Measurements from ENCODE around the gene BCAP29. TPM values are rescaled to one million over a fixed set of nuclear protein-coding genes. Genes with fewer than 3 reads are reported as not detected.

BCAP29 gene
- total RNA-seq, 4 donors from 2014 or later: 217 to 276 (median 221) TPM

DNA sequence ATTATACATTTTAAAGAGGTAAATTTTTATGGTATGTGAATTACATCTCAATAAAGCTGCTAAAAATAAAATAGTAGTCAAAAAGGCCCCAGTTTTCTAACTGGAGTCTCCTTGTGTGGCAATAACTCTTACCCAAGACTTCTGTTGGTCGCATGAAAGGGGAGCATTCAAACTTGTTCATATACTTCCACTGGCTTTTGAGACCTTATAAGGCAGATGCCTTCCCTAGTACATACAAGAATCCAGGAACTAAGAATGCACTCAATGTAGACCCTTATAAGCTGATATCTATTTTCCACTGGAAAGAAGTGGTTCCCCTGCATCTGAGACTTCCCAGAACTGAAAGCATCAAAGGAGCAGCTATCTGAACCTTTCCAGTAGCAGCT is 13.0 kb downstream of the BCAP29 start:
- 87 to 91% methylated on average over 1 of the region's 1 CpG for WGBS, 2 donors
- Histone ChIP-seq H3K9me3 (no peaks in the 10 kb centered on the region), H3K4me1 (peaks cover 10 to 13% of the 10 kb centered on the region in 2 donors), H3K36me3 (peaks cover 0 to 16% of the 10 kb centered on the region in 2 donors), H3K27me3 (no peaks in the 10 kb centered on the region), H3K4me3 (replicated peaks in 1 of 3) (no peak overlapping the region), H3K27ac (no peak overlapping the region)
- TF ChIP-seq, protein P1, sequence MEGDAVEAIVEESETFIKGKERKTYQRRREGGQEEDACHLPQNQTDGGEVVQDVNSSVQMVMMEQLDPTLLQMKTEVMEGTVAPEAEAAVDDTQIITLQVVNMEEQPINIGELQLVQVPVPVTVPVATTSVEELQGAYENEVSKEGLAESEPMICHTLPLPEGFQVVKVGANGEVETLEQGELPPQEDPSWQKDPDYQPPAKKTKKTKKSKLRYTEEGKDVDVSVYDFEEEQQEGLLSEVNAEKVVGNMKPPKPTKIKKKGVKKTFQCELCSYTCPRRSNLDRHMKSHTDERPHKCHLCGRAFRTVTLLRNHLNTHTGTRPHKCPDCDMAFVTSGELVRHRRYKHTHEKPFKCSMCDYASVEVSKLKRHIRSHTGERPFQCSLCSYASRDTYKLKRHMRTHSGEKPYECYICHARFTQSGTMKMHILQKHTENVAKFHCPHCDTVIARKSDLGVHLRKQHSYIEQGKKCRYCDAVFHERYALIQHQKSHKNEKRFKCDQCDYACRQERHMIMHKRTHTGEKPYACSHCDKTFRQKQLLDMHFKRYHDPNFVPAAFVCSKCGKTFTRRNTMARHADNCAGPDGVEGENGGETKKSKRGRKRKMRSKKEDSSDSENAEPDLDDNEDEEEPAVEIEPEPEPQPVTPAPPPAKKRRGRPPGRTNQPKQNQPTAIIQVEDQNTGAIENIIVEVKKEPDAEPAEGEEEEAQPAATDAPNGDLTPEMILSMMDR (IDR thresholded peaks at IDR 0.05): no peak
- TF ChIP-seq POLR2A (IDR thresholded peaks at IDR 0.05): no peak
- DNase-seq: no peak
- intact Hi-C loops (cut with DNase I): no loop called here

DNA sequence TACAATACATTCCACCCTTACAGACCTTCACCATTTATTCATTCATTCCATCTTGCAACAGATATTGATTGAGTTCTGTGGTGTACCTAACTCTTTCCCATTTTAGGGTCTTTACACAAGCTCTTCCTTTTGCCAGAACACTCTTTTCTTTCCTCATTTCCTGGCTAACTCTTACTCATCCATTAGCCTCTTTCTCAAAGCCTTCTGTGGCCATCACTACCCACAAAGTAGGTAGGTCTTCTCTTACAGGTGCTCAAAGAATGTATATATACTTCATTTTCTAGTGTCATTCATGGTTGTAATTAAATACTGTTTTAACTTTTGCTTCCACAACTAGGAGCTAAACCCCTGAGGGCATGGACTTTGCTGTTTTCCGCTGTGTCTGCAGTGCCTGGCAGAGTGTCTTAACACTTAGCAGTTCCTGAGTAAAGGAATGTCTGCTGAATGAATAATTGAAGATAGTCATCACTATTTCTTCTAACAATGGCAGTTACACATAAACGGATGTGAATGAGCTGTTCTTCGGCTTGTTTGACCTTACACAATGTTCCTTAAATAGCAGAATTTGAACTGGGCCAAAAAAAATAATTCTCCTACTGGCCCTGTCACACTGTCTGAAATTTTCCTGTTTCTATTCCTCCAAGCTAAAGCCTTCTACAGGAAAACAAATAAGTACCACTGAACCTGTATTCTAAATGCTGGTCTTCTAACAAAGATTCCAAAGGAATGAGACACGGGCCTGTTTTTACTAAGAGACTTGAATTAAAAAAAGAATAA is 15.1 kb downstream of the BCAP29 start:
- peaks cover 0 to 16% of the 10 kb centered on the region in 2 donors for H3K36me3 ChIP-seq
- H3K4me3 ChIP-seq (replicated peaks in 1 of 3): no peak overlapping the region
- H3K27me3 ChIP-seq: no peaks in the 10 kb centered on the region
- H3K4me1 ChIP-seq: peaks cover 0 to 4% of the 10 kb centered on the region in 2 donors
- H3K9me3 ChIP-seq: no peaks in the 10 kb centered on the region
- peak overlapping the region; percentile 20 to 61 (median 37) for H3K27ac ChIP-seq
- intact Hi-C loops (cut with DNase I): no loop called here
- TF ChIP-seq POLR2A (IDR thresholded peaks at IDR 0.05): no peak
- TF ChIP-seq, protein P1 (IDR thresholded peaks at IDR 0.05): no peak
- no peak for DNase-seq
- WGBS, 2 donors: 68 to 75% methylated on average over 4 of the region's 4 CpGs

DNA sequence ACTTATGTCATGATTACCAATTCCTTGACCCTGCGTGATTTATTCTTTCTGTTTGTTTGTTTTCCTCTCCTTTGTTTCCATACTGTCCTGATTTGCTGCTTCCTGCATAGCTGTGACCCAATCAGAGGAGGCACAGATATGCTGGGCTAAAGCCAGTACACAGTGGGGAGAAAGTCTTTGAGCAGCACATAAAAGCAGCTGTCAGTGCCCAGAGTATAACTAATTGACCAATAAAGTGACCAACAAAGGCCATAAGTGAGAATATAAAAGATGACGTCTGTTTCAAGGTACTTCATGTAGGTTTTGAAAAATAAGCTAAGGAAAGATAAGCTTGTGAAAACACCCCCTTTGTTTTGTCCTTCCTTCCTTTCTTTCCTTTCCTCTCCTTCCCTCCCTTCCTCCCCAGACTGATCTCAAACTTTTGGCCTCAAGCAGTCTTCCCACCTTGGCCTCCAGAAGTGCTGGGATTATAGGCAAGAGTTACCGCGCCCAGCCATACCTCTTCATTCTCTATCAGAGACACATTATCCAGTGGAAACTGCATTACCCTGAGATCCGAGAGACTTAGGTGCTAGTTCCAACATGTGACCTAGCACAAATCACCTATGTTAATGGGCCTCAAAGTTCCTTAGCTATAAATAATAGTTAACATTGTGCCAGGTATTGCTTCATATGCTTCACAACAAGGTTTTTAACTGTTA is 17.0 kb downstream of the BCAP29 start:
- intact Hi-C loops (cut with DNase I): no loop called here
- TF ChIP-seq, protein P1 (IDR thresholded peaks at IDR 0.05): no peak
- no peak for TF ChIP-seq POLR2A (IDR thresholded peaks at IDR 0.05)
- H3K36me3 ChIP-seq: peaks cover 7 to 27% of the 10 kb centered on the region in 2 donors
- no peak overlapping the region for H3K27ac ChIP-seq
- no peak for DNase-seq
- H3K9me3 ChIP-seq: no peaks in the 10 kb centered on the region
- 90 to 92% methylated on average over 5 of the region's 5 CpGs for WGBS, 2 donors
- H3K4me1 ChIP-seq: no peaks in the 10 kb centered on the region
- H3K27me3 ChIP-seq: no peaks in the 10 kb centered on the region
- no peak overlapping the region for H3K4me3 ChIP-seq (replicated peaks in 1 of 3)

DNA sequence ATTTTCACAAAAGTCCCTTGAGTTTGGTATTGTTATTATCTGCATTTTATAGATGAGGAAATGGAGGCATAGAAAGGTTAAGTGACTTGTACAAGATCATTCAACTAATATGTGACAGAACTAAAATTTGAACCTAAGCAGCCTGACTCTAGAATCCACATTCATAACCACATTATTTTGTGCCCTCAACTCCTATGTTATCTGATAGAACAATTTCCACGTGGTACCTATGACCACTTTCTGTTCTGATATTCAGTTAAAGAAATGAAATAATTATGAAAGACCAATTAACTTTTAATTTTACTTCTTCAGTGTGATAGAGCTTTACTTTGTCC is 17.5 kb downstream of the BCAP29 start:
- 91 to 98% methylated on average over 1 of the region's 1 CpG for WGBS, 2 donors
- Histone ChIP-seq H3K36me3 (peaks cover 7 to 31% of the 10 kb centered on the region in 2 donors), H3K27ac (no peak overlapping the region), H3K27me3 (no peaks in the 10 kb centered on the region), H3K4me3 (replicated peaks in 1 of 3) (no peak overlapping the region), H3K9me3 (no peaks in the 10 kb centered on the region), H3K4me1 (no peaks in the 10 kb centered on the region)
- no peak for TF ChIP-seq POLR2A (IDR thresholded peaks at IDR 0.05)
- TF ChIP-seq, protein P1 (IDR thresholded peaks at IDR 0.05): no peak
- DNase-seq: no peak
- intact Hi-C loops (cut with DNase I): no loop called here

DNA sequence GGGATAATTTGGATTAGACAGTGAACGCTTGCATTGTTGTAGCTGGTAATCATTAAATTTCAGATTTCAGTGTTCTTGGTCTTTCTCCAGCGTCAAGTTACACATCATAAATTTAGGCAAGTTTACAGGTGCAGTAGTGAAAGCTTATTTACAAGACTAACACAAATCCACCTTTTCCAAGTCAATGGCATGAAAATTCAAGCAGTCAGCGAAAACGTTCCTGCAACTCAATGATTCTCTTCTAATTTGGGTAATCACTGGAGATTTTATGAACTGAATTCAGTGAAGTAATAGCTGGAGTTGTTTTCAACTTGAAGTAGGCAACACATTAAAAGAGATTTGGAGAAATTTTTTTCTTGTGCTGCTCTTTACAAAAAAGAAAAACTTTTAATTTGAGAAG is 17.9 kb downstream of the BCAP29 start:
- WGBS, 2 donors: 88 to 89% methylated on average over 4 of the region's 4 CpGs
- no peaks in the 10 kb centered on the region for H3K4me1 ChIP-seq

More for the DNA sequence above, 17.9 kb downstream of the BCAP29 start:
- Histone ChIP-seq H3K9me3 (no peaks in the 10 kb centered on the region), H3K4me3 (replicated peaks in 1 of 3) (no peak overlapping the region), H3K27ac (no peak overlapping the region), H3K27me3 (no peaks in the 10 kb centered on the region), H3K36me3 (peaks cover 7 to 32% of the 10 kb centered on the region in 2 donors)
- TF ChIP-seq, protein P1 (IDR thresholded peaks at IDR 0.05): no peak
- TF ChIP-seq POLR2A (IDR thresholded peaks at IDR 0.05): no peak
- no peak for DNase-seq
- intact Hi-C loops (cut with DNase I): no loop called here

All from thyroid gland (tissue), 4 donors.